LNCAP (cell line): ENCODE results near the gene LAMB1.

ENCODE experiments used
- TF ChIP-seq, protein P1 (sequence below): fragments of 450-650 bp; IDR thresholded peaks from 2 replicates; pipeline ENCODE4 v1.5.1; 2017; ENCODE audit warnings: mild to moderate bottlenecking

Gene LAMB1

DNA sequence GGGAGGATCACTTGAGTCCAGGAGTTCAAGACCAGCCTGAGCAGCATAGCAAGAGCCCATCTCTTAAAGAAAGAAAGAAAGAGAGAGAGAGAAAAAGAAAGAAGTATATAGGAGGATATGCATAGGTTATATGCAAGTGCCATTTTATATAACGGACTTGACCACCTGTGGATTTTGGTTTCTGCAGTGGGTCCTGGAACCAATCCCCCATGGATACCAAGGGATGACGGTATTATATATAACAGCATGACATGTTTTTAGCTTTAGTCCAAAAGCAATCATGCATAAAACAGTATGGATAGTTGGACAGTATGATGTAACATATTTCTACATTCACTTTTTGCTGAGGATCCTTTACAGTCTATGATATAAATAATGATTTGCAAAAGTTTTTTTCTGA, 66.6 kb downstream of the LAMB1 start:
- TF ChIP-seq, protein P1, sequence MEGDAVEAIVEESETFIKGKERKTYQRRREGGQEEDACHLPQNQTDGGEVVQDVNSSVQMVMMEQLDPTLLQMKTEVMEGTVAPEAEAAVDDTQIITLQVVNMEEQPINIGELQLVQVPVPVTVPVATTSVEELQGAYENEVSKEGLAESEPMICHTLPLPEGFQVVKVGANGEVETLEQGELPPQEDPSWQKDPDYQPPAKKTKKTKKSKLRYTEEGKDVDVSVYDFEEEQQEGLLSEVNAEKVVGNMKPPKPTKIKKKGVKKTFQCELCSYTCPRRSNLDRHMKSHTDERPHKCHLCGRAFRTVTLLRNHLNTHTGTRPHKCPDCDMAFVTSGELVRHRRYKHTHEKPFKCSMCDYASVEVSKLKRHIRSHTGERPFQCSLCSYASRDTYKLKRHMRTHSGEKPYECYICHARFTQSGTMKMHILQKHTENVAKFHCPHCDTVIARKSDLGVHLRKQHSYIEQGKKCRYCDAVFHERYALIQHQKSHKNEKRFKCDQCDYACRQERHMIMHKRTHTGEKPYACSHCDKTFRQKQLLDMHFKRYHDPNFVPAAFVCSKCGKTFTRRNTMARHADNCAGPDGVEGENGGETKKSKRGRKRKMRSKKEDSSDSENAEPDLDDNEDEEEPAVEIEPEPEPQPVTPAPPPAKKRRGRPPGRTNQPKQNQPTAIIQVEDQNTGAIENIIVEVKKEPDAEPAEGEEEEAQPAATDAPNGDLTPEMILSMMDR: no peak

DNA sequence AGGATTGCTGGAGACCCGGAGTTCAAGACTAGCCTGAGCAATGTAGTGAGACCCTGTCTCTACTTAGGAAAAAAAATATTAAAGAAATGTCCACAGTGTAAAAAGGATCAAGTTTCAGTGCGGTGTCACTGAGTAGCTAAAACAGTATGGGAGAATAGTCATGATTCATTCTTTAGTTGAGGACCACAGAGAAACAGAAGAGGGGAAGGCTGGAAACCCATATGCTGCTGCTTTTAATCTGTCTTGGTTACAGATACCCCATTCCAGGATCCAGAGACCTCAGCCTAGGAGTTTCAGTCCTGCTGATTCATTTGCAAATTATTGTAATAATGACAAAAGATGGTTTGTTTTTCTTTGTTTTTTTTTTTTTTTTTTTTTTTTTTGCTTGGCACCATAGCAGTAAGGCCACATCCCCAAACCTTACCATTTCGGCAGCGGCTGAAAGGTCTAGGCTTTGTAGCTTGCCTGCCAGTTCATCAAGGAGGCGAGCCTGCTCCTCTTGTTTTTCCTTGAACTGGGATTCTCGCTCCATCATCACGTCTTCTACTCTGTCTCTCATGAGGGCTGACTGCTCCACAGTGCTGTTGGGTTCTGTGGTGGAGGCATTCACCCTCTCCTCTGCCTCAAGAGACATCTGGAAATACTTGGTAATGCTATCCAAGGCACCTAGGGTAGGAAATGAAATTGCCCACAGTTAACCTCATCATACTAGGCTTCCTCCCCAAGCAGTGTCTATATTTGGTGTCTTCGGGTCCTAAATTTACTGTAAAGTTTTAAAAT, 67.8 kb downstream of the LAMB1 start:
- TF ChIP-seq, protein P1: no peak

DNA sequence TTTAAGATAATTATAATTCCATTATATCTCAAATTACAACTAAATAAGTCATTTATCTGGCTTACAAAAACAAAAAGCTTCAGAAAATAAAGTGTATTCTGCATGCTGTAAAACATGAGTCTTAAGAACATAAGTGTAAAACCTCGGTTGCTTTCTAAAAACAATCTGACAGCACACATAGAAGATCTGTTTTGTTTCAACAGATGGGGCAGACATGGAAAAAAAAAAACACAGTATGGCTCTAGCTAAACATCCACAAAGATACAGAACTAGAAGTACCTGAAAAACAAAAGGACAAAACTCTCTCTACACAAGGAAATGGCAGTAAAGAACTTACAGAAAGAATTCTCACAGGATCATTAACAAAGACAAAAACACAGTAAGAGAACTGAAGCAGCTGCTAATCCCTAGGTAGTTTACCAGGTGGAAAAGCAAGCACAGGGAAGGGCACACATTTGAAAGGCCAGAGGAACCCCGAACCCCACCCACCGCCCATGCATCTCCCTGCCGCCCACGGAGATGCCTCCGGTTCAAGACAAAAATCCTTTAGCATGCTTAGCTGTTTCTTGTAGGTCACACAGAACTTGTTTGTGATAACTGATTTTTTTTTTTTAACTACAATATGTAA, 69.5 kb downstream of the LAMB1 start:
- TF ChIP-seq, protein P1: no peak

DNA sequence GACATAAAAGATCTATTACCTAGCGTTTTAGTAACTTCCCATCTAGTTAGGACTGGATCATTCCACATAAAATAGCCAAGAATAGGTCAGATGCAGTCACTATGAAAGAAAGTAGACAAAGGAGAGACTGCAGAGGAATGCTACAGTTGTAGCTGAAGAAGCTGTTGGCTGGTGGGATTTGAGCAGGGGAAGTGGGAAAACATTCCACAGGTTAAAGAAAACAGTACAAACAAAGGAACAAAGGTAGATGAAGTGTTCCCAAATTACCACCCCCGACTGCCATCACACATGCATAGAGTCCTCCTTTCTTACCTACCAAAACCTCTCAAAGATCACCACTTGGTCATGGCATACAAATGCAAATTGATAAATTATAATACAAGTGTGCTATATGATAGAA, 70.2 kb downstream of the LAMB1 start:
- TF ChIP-seq, protein P1: no peak

DNA sequence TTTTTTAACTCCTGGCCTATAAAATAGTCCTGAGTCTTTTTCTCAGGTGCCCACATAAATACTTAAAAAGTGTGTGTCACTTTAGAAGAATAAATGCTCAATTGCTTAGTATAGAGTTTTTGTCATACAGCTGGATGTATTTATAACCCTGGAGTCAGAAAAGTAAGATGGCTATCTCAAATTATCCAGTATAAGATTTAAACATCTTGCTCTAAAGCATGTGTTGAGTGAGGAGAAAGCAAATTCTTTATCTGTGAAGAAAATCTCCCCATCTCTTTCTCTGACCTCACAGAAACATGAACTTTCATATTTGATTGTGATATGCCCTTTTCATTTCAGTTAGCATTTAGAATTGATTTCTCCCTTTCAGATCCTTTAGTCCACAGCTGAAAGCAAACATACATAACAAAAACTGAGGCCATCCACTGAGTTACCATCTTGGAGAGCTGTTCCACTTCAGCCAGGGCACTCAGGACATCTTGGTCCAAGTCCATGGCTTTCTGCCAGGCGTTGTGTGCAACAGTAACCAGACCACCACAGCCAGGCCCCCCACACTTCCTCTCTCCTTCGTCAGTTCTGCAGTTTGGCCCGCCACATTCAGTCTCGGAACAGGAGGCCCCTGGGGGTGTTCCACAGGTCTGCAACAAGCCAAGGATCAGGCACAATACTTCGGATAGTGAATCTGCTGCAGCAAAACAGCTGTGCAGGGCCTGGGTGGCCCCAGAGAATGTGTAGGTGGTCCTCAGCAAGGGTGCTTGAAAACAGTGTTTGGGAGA, 71.0 kb downstream of the LAMB1 start:
- TF ChIP-seq, protein P1: no peak

DNA sequence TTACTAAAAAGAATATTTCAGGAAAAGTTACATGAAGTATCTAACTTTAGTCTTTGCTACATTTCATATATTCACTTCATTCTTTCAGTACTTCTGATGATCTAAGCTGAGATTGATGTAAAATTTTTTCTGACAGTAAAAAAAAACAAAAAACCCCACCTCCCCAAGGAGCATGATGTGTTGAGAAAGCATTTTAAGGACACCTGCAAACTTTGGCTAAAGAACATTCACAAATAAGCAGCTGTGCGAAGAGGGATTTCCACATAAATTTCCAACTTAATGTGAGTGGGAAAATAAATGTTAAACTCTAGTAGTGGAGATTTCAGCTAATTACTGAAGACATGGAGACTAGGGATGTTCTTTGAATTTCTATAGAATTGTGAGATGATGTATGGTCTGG, 76.5 kb downstream of the LAMB1 start:
- TF ChIP-seq, protein P1: no peak

DNA sequence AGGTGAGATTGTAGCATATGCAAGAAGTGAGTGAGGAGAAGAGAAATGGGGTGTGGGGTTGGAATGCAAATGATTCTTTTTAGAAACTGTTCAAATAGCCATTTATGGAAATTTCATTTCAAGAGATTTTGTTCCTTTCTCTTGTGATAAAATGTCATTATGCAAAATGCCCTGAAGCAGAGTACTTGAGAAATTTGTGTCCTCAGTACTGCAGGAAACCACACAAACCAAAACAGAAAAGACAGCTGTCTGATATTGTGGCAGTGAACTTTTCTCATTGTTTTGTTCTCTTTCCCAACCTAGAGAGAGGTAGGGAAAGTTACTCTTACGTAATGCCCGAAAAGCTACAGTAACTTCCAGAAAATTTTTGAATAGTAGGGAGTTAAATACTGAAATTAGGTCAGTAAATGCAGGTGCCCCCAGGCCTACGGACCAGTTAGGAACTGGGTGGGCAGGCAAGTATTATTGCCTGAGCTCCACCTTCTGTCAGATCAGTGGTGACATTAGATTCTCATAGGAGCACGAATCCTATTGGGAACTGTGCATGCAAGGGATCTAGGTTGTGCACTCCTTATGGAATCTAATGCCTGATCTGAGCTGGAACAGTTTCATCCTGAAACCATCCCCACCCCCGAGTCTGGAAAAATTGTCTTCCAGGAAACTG, 78.0 kb downstream of the LAMB1 start:
- TF ChIP-seq, protein P1: no peak
